ENCODE measurements around the gene TMEM256.
"Not testable (repeated sequence)": the region's sequence is repeated elsewhere in the genome, so short reads cannot be mapped to it uniquely, and the experiment has no call there.

DNA sequence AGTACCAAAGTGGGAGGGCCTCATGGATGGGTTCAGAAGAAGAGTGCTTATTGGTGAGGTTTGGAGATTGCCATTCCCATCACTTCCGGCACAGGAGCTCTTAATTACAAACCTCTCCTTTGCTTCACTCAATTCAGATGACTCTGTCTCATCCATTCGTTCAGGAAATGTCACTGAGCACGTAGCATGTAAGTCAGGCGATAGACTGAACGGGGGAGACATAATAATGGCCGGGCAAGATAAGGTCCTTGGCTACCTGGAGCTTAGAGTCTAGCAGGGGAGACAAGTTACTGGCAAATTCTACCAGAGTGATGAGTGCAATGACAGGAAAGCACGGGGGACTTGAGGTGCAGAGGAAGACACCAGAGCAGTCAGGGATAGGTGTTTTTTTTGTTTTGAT lies 37.9 kb downstream of the TMEM256 start:
- not testable (repeated sequence) for TF ChIP-seq POLR2AphosphoS5, SPI1, POLR2A, TAF1, POU2F2 (IDR thresholded peaks at IDR 0.05; ENCODE audit: low read depth, low read length)

Data from GM12891 (cell line).